GM21390 (cell line): ENCODE results near the gene ELOVL6.
"Not testable (repeated sequence)": the region's sequence is repeated elsewhere in the genome, so short reads cannot be mapped to it uniquely, and the experiment has no call there.

Experiments used
- ATAC-seq: cut with Tn5 transposase; IDR thresholded peaks from one replicate; pipeline ENCODE4 v1.9.1; 2021; ENCODE audit not compliant: unreplicated experiment

ELOVL6 gene

DNA sequence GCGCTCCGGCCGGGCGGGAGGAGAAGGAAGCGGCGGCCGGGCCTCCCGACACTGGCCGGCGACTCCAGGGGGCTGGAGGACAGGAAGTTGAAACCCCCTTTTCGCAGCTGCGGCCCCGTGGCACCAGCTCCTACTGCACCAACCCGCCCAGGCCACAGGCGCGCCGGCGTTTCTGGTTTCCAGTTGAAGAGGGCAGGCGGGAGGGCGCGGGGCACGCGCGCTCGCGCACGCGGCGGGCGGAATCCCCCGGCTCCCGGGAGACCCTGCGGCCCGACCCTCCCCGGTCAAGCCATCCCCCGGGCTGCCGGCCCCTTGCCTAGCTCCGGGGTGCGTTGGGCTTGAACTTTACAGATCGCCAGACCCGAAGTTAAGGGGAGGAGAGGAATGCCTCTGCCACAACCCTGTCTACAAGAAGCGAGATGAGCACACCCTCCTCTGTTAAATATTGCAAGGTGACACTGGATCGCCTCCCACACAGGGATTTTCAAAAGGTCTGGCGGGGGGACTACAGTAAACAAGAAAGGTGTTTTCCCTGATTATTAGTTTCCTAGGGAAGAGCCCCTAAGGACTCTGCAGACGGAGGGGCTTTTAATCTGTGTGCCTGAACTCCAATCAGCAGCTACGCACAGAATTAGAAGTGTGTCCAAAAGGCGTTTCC, 1.4 kb downstream of the ELOVL6 start:
- ATAC-seq = peak; percentile 24

DNA sequence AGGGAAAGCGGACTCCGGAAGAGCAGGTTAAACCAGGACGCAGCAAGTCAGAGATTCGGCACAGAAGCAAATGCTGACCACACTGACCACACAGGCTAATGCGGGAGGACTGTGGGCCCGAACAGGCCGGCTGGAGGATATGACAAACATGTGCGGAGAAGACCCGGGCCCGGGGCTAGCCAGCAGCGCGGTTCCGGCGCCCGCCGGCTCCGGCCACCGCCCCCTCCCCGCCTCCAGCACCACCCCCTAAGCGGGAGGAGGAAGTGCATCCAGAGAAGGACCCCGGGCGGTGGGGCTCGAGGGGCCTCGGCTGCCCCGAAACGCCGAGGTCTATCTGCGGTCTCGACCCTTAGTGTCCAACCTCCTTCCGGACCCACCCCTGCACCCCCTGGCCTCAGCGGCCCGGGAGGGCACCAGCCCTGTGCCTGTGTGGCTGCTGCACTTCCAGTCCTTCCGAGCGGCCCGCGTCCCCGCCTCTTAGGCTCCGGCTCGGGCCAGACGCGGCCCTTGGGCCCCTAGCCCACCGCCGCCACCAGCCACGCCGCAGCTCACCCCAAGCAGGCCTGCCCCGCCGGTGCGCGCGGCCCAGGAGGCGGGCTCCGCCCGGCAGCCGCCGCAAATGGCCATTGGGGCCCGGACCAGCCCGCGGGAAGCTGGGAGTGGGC, 2.1 kb downstream of the ELOVL6 start:
- peak; percentile 22 for ATAC-seq

DNA sequence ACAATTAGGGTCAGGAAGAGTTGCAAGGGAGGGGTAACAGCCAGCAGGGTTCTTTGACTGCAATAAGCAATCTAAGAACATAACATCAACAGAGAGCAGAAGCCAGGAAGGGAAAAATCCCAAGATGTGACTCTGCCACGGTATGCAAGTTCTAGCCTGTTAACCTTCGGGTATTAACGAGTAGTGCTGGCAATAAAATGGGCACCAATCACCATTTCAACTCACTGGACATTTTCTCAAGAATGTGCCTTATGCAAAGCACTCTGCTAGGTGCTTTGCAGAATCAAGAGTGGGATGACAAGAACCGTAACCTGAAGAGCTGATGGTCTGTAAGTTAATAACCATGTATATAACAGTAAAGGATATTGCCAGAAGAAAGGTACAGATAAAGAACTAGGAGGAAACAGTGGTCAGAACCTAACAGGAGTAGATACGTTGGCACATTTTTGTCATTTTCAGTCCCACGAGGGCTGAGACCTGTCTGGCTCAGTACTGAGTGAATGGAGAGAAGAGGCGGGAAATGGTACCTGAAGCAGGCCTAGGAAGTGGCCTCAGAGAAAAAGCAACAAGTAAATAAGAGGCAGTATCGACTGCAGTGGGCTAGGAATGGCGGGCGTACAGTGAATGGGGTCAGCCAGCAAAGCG, 2.7 kb downstream of the ELOVL6 start:
- peak; percentile 5 for ATAC-seq

DNA sequence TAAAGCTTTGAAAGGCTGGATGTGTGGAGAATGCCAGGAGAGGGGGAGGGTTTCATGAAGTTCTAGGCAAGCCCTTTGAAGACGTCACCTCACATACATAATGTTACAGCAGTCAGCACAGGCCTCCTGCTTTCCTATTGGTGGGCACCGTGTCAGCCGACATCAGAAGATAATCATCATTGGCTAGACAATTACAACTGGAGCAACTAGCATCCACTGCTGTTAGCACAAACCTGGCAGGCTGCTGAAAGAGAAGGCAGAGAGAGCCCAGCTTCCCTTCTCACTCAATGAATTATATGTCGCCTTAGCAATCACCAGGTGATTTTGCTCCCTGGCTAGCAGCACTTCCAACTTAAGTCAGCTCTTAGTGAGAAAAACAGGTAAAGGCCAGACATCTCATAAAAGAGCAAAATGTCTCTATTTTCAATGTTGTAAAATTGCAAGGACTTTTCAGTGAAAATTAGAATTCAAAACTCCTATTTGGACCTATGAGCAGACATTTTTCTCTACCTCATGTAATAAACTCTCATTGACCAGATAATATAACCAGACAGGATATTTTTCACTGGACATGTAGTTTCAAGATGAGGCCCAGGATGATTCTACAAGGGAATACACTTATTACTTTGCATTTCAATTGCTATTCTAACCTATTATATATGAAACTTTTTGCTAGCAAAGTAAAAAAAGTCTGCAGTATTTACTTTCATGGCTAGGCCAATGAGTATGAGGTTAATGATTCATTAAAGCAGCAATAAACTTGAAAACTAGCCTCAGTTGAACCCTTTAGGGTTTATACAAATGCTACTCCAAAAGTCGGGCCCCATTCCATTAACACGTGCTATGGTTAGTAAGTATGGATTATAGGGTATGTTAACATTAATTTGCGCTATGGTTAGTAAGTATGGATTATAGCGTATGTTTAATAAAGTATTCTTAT, 4.3 kb downstream of the ELOVL6 start:
- ATAC-seq = peak; percentile 77

DNA sequence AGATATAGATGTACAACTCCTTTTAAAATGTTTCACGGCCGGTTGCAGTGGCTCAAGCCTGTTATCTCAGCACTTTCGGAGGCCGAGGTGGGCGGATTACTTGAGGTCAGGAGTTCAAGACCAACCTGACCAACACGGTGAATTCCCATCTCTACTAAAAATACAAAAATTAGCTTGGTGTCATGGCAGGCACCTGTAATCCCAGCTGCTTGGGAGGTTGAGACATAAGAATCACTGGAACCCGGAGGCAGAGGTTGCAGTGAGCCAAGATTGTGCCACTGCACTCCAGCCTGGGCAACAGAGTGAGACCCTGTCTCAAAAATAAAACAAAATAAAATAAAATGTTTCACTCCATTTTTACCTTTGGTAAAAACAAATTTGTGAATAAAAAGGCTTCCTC, 5.1 kb downstream of the ELOVL6 start:
- not testable (repeated sequence) for ATAC-seq

DNA sequence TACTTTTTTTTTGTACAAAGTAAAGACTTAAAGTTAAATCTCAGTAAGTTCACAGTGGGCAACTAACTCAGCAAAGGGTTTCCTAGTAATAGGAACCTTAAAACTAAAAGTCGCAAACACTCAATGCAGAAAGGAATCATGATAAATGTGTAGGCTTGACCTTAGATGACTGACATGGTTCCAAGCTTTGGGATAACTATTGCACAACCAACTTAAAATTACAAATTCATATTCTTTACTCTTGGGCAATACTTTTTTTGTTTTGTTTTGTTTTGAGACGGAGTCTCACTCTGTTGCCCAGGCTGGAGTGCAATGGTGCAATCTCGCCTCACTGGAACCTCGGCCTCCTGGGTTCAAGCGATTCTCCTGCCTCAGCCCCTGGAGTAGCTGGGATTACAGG, 8.2 kb downstream of the ELOVL6 start:
- ATAC-seq = no peak

DNA sequence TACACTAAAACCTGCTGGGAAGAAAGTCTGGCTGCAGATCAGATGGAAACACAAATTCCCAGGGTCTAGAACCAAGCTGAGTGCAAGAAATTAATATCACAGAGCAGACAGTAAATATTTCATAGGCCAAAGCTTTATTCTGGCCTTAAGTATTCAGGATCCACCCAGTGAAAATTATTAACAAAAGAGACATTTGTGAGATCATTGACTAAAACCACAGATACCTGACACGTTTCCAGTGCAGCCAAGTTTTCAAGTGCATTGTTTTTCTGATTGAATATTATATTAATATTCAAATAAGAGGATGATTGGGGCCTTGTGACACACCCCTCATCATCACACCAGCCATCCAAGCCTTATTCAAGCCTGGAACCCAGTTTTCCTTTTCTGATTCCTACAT, 10.3 kb downstream of the ELOVL6 start:
- no peak for ATAC-seq

DNA sequence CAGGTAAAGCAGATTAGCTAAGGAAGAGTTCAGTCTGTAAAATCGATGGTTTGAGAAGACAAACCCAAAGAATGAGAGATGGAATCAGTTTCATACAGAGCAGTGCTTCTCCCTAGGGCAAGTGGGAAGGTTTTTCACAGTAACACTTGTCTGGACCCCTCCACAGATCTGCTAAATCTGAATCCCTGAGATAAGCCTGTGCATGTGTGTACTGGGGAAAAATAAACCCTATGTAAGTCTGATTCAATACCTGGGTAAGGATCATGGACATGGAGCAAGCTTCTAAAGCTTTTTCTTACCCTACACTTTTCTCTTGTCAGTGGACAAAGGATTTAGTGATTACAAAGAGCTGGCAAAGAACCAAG, 13.6 kb downstream of the ELOVL6 start:
- ATAC-seq = no peak

DNA sequence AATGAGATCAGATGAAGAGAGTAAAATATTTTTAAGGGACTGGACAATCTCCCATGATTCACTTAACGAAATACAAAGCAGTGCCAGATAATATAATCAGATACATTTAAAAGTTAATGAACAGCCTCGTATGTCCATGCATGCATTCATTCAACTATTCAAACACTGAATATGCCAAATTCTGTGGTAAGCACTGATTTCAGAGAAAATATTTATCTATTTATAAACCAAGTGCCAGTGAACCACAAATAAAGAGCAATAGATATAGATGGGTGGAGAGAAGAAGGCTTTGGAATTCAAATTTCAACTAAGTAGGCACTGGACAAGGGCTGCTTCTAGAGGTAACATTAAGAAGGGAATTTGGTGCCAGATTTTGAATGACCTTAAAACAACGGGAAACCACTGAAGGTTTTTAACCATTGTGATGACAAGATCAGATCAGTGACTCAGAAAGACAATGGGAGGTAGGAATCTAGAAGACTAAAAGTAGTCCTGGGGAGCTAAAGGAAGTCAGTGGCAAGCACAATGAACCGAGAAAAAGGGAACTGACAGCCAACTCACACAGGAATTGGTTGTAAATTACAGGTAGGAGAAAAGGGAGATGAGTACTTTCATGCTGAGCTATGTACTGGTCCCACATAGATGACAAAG, 14.2 kb downstream of the ELOVL6 start:
- ATAC-seq = peak; percentile 59

DNA sequence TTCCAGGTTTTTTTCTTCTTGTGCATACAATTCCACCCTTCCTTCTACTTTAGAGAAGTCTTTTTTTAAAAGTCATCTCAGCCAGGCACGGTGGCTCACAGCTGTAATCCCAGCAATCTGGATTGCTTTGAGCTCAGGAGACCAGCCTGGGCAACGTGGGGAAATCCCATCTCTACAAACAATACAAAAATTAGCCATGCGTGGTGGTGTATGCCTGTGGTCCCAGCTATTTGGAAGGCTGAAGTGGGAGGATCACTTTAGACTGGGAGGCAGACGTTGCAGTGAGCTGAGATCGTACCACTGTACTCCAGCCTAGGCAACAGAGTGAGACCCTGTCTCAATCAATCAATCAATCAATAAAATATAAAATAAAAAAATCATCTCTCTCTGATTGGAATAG, 14.8 kb downstream of the ELOVL6 start:
- ATAC-seq = no peak

DNA sequence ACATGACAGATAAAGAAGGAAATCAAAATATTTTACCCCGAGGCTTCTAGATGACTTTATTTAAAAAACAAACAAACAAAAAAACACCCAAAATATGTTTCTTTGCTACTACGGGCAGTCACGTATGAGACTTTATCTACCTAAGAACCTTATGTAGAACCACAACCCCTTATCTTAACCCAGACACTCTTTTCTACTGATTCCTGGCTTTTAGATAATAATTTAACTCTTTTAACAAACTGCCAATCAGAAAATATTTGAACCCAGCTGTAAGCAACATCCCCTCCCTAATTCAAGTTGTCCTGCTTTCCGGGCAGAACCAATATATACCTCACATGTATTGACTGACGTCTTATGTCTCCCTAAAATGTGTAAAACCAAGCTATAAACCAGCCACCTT, 15.4 kb downstream of the ELOVL6 start:
- no peak for ATAC-seq

DNA sequence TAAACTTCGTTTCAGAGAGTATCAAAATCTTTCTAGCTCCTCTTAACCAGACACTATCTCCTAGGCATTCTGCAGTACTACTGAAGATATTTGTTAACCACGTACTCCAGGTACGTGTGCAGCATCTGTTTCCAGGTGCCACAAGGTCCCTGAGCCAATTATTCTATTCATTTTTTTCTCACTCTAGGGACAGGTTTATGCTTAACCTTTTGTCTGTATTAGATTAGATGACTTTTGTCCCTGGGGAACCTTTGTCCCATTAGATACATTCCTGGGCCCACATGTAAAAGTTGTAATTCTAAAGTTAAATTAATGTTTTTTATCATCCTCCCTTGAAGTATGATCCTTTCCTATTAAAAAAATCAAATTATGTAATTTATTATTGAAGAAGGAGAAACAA, 16.5 kb downstream of the ELOVL6 start:
- ATAC-seq = no peak

DNA sequence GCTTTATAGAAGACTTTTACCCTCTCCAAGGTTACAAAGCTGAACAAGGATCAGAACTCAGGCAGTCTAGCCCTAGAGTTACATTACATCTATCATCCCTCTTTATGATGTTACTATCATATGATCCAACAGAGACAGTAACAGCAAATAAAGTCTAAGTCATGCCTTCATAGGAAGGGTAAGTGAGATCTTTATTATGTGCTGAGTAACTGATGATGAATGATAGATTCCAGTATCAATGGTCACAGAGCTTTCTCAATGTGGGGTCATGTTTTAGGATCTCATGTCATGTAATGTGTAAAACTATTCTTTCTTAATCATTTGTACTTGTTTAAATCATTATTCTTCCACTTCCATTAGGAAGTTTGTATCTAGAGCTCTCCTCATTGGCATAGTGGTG, 22.8 kb downstream of the ELOVL6 start:
- ATAC-seq = no peak

DNA sequence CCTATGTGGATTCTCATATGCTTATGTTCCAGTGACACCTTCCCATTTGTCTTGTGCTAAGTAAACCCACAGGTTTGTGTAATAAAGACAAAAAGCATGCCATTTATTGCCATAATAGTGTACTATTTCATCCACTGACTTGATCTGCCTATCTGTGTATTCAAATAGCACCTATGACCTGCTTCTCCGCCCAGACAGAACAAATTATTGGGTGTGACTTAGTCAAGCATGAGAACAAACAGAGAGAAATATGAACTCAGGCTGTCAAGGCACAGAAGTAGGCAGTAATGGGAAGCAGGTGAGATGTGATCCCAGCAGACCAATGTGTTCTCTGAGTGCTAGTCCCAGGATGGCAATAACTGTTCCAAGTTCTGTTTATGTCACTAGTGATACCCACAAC, 25.4 kb downstream of the ELOVL6 start:
- ATAC-seq = no peak

DNA sequence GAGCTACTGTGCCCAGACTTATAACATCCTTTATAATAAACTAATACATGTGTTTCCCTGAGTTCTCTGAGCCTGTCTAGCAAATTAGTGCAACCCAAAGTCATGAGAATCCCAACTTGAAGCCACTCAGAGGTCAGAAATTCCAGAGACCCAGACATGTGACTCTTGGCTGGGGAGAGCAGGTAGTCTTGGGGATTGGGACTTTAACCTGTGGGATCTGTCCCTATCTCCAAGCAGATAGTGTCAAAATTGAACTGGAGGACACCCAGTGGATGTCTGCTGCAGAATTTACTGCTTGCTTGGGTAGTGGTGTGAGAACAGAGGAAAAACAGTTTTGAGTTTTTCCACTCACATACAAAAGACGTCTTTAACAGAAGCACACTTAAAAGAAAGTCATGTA, 26.4 kb downstream of the ELOVL6 start:
- no peak for ATAC-seq

DNA sequence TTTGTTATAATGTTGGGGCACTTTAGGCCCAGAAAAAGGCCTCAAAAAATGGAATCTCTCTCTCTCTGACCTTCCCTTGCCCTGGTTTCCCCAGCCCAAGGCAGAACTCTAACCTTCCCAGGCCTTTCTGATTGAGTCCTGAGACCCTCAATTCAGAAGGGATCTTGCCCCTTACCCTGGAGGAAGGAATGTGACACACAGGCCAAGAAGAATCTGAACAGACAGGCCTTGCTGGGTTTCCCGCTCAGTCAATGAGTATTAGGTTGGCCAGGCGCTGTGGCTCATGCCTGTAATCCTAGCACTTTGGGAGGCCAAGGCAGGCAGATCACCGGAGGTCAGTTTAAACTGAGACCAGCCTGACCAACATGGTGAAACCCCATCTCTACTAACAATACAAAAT, 27.6 kb downstream of the ELOVL6 start:
- no peak for ATAC-seq

DNA sequence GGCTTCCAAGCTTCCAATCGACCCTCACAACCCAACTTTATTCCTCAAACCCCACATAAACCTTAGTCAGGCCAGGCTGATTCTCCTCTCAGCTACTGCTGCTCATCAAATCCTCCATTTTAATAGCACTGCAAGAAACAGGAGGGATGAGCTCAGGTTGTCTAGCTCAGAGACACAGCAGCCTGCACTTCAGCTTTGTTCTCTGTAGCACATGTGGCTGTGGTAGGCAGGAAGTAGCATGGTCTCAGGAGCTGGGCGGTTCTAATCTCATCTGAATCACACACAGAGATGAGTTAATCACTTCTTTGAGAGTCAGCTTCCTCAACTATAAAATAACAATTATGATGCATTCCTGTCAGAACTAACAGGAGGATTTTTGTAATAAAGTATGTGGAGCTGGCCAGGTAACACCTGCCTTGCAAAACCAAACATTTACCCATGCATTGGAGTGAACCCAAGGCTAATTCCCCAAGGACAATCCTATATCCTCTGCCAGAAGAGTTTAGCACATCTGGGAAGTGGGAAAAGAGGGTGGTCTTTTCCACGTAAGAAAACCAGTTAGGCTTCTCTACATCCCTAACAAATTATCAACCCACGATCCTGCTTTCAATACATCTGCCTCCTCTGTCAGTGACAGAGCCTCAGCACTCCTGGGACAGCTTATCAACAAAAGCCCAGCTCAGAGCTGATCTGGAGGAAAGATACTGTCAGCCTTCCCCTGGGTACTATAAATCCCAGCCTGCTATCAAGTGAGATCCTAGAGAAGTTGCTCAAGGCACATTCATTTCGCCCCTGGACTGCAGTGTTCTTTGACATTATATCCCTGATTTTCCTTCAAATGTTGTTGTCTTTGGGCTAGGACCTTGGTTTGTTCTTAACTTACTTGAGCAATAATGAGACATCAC, 32.8 kb downstream of the ELOVL6 start:
- ATAC-seq = peak; percentile 90

DNA sequence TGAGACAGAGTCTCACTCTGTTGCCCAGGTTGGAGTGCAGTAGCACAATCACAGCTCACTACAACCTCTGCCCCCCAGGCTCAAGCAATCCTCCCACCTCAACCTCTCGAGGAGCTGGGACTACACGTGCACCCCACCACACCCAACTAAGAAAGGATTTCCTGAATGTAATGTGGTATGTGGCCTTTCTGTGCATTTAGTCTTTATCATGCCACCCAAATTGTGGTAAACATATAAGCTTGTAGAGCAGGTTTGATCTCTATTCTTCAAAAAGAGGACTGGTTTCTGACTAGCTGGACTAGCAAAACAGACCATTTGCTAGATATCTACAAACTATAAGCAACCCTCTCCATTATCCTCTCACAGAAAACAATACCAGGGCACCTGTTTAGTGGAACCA, 33.6 kb downstream of the ELOVL6 start:
- ATAC-seq = no peak

DNA sequence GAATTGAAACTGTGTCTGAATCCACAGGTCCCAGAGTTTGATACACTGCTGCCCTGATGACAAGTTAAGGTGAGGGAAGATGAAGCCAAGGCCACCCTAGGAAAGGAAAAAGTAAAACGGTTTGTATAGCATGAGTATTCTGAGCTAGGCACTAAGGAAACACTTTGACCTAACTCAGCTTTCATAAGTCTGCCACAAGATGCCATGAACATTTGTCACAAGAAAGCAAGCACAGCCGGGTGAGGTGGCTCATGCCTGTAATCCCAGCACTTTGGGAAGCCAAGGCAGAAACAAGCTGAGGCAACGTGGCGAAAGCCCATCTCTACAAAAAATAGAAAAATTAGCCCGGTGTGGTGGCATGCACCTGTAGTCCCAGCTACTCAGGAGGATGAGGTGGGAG, 34.2 kb downstream of the ELOVL6 start:
- no peak for ATAC-seq
